GM18861 (cell line): ENCODE data around the gene PRDX5.
"Not testable (repeated sequence)": the region's sequence is repeated elsewhere in the genome, so short reads cannot be mapped to it uniquely, and the experiment has no call there.

Experiments
- ATAC-seq: cut with Tn5 transposase; IDR thresholded peaks from one replicate; pipeline ENCODE4 v1.9.1; 2021; ENCODE audit not compliant: unreplicated experiment

PRDX5 gene

GRCh38 chr11:64323373-64323772, 5.5 kb downstream of the PRDX5 start:
- no peak for ATAC-seq

- not testable (repeated sequence) for ATAC-seq
Measured at GRCh38 chr11:64323984-64324383, 6.1 kb downstream of the PRDX5 start.

DNA sequence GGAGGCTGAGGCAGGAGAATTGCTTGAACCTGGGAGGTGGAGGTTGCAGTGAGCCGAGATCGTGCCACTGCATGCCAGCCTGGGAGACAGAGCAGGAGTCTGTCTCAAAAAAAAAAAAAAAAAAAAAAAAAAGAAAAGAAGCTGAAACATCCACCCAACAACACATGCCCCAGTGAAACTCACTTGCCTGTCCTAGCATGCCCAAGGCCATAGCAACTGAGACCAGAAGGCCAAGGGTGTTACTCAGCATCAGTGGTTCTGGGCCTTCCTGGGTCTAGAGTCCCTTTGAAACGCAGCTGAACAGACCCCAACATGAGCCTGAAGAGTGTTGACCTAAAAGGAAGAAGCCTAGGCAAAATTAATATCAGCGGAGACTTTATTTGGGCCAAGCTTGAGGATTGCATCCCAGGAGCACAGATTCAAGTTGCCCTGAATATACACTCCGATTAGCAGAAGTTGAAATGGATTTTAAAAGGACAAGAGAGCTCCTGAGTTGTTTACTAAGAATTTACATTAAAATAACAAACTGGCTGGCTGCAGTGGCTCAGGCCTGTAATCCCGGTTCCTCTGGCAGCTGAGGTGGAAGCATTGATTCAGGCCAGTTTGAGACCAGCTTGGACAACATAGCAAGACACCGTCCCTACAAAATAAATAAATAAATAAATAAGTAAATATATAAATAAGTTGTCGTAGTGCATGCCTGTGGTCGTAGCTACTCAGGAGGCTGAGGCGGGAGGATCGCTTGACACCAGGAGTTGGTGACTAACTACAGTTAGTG, 7.0 kb downstream of the PRDX5 start:
- ATAC-seq: no peak

GRCh38 chr11:64327375-64327774, 9.5 kb downstream of the PRDX5 start:
- no peak for ATAC-seq

DNA sequence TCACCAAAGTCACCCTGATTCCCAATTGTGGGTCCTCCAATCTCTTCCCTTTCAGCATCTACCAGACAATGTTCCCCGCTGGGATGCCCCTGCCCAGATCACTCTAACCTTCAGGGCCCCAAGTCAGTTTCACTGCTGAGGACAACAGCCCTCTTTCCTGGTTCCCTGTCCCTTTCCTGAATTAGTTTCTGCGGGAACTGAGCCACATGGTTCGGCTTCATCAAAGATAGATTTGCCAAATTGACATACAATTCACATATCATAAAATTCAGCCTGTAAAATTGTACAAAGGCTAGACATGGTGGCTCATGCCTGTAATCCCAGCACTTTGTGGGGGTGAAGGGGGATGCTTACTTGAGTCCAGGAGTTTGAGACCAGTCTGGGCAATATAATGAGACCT, 10.1 kb downstream of the PRDX5 start:
- ATAC-seq: no peak

DNA sequence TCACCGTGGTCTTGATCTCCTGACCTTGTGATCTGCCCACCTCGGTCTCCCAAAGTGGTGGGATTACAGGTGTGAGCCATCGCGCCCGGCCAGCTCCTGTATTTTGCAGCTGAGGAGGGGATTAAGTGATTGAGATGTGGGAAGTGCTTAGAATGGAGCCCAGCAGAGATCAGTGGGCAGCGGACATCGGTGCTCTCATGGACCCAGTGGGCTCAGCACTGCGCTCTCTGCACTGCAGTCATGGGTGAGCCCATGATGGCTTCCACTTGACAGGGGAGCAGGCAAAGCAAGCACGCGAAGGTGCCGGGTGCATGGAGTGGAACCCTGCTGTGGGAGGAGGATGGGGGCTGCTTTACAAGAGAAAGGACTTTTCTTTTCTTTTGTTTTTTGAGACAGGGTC, 13.0 kb downstream of the PRDX5 start:
- no peak for ATAC-seq

GRCh38 chr11:64331569-64332371, 13.8 kb downstream of the PRDX5 start:
- ATAC-seq: no peak

- ATAC-seq: no peak
Measured at GRCh38 chr11:64333556-64333955, 15.6 kb downstream of the PRDX5 start.

- peak; percentile 84 for ATAC-seq
Measured at GRCh38 chr11:64334764-64335735, 17.1 kb downstream of the PRDX5 start.

DNA sequence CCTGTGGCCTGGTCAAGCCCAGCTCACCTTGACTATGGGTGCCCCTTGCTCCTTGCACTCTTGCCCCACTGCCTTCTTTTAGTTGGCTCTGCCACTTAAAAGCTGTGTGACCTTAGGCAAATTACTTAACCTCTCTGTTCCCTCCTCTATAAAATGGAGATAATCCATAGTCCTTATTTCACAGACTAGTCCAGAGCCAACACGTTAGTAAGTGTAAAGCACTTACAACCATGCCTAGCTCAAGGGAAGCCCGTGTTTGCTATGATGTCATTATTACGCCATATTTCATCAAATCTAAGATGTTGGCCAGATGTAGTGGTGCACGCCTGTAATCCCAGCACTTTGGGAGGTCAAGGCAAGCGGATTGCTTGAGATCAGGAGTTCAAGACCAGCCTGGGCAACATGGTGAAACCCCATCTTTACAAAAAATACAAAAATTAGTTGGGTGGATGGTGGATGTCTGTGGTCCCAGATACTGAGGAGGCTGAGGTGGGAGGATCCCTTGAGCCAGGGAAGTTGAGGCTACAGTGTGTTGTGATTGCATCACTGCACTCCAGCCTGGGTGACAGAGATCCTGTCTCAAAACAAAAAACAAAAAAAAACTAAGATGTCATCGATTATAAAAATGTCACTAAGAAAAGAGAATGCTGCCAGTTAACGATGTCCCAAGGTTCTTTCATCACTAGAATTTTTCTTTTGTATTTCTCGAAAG, 19.8 kb downstream of the PRDX5 start:
- ATAC-seq: no peak

DNA sequence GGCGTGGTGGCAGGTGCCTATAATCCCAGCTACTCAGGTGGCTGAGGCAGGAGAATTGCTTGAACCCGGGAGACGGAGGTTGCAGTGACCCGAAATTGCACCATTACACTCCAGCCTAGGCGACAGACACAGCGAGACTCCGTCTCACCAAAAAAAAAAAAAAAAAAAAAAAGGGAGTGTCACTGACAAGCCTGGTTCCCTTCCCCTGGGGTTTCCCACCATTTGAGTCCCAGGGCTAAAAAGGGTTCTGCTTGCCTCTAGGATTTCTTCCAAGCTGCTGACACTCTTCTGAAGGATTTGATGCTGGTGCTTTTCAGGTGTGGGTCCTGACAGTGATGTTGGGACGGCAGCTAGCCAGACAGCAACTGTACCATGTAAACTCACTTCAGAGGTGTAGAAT, 20.8 kb downstream of the PRDX5 start:
- no peak for ATAC-seq

- no peak for ATAC-seq
Measured at GRCh38 chr11:64339286-64339685, 21.4 kb downstream of the PRDX5 start.

DNA sequence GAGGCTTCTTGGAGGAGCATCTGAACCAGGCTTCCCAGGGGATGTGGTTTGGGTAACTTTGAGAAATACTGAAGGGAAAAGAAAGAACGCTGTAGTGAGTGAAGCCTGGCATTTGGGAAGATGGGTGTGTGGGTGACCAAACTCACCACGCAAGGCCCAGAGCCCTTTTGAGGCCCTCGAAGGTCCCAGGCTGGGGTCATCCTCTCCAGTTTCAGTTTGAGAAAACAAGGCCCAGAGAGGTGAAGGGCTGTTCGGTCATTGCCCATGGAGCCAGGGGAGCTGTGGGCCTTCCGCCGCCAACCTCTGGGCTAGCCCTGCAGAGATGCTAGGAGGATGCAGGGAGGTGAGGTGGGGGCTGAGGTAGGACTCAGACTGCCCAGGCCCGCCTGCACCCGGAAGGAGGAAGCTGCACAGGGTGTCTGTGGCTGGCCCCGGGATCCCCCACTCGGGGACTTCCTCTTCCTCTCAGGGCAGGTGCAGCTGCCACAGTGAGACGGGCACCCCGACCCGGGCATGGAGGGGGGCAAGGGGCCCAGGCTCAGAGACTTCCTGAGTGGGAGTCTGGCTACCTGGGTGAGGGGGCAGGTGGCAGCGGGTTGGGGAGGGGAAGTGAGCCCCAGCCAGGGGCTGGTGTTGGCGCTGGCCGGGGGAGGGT, 22.0 kb downstream of the PRDX5 start, which contains the start of gene CCDC88B:
Gene CCDC88B (plus strand): TSS at position 451 of the 655 bp plus-strand sequence. CDS start 63 bp downstream, at position 514.
- ATAC-seq: peak; percentile 32

DNA sequence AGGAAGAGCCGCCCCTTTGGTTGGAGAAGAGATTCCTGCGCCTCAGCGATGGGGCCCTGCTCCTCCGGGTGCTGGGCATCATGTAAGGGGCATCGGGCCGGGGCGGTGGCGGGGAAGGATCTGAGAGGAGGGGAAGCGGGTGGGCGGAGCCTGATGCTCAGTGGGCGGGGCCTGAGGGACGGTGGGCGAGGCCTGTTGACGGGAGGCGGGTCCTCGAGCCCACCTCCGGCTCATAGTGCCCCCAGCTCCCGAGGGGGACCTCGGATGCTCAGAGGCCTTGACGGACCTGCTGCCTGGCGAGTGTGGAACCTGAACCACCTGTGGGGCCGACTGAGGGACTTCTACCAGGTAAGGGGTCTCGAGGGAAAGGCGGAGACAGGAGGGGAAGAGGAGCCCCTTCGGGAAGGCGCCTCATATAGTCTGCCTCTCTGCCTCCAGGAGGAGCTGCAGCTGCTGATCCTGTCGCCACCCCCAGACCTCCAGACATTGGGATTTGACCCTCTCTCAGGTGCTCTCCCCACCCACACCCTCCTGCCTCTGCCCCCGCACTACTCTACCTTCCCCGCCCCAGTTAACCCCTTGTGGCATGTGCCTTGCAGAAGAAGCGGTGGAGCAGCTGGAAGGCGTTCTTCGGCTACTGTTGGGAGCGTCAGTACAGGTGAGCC, 22.9 kb downstream of the PRDX5 start:
- no peak for ATAC-seq

GRCh38 chr11:64341429-64341828, 23.5 kb downstream of the PRDX5 start:
- ATAC-seq: no peak

- peak; percentile 40 for ATAC-seq
Measured at GRCh38 chr11:64341851-64342791, 24.2 kb downstream of the PRDX5 start.

DNA sequence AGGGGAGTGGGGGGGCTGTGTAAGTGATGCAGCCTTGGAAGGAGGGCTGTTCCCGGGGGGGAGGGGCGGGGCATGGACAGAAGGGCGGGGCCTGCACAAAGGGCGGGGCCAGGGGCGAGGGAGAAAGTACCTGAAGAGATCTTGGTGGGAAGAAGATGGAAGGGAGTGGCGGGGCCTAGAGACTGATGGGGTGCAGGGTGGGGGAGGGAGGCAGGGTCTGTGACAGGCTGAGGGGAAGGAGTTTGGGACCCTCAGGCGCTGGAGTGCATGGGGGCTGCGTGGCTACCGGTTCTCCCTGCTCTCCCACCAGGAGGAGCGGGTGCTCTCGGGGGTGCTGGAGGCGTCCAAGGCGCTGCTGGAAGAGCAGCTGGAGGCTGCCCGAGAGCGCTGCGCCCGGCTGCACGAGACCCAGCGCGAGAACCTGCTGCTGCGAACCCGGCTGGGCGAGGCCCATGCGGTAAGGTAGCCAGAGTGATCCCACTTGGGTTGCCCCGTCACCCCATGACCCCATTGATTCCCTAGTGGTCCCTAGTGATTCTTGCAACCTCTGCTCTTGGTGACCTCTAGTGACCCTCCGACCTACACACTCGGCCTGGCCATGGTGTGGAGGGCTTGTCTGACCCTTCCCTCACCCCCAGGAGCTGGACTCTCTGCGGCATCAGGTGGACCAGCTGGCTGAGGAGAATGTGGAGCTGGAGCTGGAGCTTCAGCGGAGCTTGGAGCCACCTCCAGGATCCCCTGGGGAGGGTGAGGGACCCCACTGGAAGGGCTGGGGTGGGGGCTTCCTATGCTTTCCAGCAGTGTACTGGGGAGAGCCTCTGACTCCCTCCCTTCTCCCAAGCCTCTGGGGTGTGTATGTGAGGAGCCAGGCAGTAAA, 25.2 kb downstream of the PRDX5 start:
- no peak for ATAC-seq
